GM21717 (cell line): ENCODE results near the gene RGS12.

ENCODE experiments used
- ATAC-seq: cut with Tn5 transposase; IDR thresholded peaks from one replicate; pipeline ENCODE4 v1.9.1; 2021; ENCODE audit warnings: mild to moderate bottlenecking, moderate library complexity; ENCODE audit not compliant: unreplicated experiment

The RGS12 gene

DNA sequence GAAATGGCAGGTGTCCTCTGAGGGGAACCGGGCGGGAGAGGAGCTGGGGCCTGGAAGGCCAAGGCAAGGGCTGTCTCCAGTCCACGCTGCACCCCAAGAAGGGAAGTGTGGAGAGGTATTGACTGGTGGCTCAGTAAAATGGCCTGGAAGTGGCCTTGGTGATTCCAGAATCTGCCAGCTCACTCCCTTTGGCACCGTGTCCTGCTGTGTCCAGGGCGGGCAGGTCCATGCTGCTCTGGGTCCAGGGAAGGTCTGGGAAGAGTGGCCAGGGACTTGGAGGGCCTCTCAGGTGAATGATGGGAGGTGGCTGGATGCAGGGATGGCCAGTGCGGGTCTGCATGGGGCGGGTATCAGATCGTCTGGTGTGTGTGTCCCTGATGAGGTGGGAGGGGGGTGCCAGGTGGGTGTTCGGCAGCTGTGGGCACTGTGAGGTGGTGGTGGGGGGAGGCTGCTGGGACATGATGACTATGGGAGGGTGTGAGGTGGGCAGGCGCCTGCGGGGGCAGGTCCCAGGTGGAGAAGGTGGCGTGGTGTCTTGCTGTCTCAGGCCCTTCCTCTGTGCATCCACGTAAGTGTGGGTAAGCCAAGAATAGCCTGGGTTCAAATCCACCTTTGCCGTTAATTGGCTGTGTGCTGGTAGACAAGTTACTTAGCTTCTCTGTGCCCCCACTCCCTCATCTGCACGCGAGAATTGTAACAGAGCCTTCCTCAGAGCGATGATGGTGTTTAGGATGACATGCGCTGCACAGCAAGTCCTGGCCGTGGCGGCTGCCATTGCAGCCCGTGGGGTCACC, 17.7 kb downstream of the RGS12 start:
- no peak for ATAC-seq

DNA sequence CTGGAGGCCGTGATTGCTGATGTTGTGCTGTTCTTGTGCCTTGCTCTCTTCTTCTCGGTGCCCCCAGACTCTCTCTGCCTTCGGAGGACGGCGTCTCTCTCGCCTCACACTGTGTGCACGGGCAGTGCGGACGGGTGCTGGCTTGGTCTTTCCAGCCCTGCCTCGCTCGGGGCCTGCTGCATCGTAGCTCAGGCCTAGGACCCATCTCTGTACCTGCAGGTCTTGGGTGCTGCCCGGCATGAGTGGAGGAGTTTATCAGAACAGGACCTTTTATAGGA, 18.2 kb downstream of the RGS12 start:
- no peak for ATAC-seq

DNA sequence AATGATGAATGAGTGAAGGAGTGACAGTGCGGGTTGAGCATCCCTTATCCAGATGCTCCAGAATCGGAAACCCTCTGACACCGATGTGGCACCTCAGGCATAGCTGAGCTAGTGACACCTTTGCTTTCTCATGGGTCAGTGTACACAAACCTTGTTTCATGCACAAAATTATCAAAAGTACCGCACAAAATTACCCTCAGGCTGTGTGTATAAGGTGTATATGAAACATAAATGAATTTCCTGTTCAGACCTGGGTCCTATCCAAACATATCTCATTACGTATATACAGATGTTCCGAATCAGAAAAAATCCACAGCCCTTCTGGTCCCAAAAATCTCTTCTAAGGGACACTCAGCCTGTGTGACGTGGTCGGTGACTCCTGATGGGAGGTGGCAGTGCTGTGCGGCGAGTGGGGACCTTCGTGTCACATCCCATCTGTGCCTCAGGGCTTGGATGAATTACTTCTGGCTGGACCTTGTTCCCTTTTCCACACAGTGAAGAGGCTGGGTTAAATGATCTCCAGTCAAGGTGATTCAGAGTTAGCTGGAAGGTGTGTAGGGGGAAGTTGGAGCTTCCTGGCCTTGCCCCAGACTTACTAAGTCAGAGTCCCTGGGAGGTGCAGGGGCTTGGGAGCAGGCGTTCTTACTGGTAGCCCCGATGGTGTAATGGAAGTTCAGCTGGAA, 18.8 kb downstream of the RGS12 start:
- ATAC-seq = no peak

DNA sequence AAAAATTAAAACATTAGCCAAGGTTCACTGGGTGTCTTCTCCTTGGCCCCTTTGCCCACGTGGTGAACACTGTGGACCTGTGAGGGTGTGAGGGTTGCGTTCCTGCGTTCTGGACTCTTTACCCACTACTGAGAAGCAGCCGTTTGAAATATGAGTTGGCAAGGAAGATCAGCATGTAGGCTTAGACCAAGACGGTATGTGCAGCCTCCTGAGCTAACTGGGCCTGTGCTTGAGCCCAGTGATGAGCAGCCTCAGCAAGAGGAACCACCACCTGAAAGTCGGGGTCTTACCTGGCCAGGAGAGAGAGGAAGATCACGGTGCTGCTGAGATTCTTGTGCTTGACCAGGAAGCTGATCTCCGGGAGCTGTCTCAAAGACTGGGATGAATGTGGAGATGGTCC, 19.5 kb downstream of the RGS12 start:
- no peak for ATAC-seq

DNA sequence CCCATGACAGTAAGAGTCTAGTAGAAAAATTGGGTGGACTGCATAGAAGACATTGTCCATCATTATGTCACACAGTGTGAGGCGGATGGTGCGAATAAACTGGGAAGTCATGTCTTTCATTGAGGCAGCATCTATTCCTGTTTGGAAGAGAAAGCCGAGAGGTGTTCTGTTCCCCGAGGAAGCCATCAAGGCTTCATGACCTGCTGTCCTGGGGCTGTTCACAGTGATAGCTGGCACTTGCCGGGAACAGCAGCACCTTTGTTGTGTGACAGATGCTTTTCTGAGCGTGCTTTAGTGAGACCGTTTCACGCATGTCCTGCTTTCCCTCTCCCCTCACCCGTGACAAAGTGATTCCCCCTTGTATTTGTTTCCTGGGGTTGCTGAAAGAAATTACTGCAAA, 20.3 kb downstream of the RGS12 start:
- ATAC-seq = no peak

DNA sequence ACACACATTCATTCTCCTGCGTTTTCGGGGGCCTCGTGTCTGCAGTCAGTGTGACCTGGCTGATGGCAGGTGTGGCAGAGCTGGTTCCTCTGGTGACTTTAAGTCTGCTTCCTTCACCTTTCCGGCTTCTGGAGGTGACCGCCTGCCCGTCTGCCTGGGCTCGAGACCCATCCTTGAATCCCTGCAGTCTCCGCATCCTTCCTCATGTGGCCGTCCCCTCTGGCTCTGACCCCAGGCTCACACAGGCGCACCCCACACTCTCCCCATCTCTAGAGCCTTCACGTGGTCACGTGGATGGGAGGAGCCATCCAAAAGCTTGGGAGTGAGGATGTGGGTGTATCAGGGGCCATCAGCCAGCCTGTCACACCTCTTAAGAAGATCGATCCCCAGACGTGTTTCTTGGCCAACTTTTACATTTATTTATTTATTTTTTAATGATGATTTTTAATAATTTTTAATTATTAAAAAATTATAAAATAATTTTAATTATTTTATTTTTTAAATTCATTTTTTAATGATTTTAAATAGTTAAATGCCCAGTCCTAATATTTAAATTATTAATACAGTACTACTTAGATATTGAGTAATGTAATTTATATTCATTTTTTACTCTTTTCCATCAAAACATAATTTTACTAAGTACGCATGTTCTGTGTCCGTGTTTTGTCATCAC, 20.9 kb downstream of the RGS12 start:
- ATAC-seq = no peak

DNA sequence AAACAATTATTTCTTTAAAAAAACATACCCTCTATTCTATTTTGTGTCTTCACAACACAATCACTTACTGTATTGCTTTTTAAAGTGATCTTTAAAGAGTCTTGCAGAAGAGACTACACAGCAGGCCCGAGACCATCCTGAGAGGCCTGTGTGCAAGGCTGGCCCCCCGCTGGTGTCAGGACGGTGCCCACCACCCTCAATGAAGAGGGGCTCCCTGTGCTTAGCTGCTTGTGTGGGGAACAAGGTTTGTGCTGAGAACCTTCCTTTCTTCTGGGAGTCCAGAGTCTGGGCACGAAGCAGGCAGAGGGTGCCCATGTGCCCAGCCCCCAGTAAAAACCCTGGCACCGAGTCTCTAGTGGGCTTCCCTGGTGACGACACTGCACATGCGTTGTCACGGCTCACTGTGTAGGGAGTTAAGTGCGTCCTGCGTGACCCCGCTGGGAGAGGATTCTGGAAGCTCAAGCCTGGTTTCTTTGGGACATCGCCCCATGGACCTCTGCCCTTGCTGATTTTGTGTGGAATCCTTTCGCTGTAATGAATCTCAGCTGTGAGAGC, 22.0 kb downstream of the RGS12 start:
- no peak for ATAC-seq

DNA sequence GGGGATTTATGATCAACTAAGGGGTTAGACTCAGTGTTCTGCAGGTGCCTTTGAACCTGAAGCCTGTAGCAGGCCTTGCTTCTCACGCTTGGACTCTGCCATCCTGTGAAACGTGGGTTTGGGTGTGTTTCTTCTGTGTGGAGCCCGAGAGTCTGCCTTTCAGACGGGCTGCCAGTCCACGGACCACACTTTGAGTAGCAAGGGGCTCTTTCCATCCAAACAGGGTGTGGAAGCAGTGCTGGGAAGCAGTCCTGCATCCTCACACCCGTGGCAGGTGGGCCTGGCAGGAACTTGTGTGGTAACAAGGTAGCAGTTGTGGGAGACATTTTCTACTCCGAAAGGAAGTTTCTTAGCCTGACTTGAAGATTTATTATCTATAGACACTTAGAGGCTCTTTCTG, 22.7 kb downstream of the RGS12 start:
- ATAC-seq = no peak

DNA sequence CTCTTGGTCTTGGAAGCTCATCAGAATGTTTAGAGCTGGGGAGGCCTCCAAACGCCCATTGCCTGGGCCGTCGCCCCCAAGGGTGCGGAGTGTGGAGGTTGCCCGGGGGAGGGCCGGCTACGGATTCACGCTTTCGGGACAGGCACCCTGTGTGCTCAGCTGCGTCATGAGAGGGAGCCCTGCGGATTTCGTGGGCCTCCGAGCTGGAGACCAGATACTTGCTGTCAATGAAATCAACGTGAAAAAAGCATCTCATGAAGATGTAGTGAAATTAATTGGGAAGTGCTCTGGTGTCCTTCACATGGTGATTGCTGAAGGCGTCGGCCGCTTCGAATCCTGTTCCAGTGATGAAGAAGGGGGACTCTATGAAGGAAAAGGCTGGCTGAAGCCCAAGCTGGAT, 23.3 kb downstream of the RGS12 start:
- no peak for ATAC-seq

DNA sequence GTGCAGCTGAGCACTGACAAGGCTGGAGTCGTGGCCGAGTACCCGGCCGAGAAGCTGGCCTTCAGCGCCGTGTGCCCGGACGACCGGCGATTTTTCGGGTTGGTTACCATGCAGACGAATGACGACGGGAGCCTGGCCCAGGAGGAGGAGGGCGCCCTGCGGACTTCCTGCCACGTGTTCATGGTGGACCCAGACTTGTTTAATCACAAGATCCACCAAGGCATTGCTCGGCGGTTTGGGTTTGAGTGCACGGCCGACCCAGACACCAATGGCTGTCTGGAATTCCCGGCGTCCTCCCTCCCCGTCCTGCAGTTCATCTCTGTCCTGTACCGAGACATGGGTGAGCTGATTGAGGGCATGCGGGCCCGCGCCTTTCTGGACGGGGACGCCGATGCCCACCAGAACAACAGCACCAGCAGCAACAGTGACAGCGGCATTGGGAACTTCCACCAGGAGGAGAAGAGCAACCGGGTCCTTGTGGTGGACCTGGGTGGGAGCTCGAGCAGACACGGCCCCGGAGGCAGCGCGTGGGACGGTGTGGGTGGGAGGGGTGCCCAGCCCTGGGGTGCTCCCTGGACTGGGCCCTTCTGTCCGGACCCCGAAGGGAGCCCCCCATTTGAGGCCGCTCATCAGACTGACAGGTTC, 24.3 kb downstream of the RGS12 start:
- no peak for ATAC-seq

DNA sequence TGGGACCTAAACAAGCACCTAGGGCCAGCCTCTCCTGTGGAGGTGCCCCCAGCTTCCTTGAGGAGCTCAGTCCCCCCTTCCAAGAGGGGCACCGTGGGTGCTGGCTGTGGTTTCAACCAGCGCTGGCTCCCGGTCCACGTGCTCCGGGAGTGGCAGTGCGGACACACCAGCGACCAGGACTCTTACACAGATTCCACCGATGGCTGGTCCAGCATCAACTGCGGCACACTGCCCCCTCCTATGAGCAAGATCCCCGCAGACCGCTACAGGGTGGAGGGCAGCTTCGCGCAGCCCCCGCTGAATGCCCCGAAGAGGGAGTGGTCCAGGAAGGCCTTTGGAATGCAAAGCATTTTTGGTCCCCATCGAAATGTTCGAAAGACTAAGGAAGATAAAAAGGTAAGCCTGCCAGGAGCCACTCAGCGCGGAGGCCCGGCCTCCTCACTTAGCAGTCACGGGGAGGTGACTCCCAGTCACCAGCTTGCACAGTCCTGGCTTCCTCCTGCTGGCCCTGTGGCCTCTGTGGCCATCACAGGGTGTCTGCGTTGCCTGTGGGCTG, 24.9 kb downstream of the RGS12 start:
- ATAC-seq = no peak

DNA sequence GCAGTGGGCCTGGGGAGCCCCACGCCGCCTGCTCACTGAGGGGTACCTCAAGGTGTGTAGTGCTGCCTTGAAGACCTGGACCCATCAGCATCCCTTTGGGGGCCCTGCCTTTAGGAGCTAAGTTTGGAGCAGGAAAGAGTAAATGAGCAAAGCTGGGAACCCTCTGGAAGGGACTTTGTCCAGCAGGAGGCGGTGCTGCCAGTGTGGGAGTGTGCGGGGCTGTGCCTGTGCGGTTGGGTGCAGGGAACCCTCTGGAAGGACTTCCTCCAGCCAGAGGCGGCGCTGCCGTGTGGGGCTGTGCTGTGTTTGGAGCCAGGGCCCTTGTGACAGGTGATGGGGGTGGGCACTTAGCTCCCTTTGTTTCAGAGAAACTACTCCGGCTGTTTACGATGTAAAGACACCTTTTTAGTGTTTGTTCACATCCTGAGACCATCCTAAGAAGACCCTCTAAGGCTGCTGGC, 25.8 kb downstream of the RGS12 start:
- ATAC-seq = no peak

DNA sequence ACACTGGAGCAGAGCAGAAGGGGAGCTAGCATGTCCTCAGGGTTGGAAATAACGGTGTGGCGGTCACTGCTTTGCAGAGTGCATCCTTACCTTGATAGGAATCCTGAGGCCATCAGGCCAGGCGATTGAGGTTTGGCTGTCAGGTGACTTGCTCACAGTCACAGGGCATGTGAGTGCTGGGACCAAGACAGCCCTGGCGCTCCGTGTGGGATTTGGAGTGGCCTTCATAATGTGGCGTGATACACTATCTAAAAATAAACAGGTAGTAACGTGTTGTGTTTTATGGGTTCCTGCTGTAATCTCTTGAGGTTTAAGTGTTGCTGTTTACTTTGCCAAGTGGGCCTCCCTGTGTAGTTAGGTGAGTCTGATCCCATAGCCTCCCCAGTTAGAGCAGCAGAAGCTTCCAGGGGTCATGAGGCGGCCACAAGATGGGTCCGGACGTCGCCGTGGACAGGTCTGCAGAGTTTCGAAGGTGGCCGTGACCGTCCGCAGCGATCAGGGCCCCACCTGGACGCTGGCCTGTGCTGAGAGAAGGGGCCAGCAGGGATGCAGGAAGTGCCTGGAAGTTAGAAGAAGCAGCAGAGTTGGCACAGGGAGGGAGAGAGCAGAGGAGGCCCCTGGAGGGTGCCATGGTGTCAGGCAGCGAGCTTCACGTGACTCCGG, 27.7 kb downstream of the RGS12 start:
- no peak for ATAC-seq

DNA sequence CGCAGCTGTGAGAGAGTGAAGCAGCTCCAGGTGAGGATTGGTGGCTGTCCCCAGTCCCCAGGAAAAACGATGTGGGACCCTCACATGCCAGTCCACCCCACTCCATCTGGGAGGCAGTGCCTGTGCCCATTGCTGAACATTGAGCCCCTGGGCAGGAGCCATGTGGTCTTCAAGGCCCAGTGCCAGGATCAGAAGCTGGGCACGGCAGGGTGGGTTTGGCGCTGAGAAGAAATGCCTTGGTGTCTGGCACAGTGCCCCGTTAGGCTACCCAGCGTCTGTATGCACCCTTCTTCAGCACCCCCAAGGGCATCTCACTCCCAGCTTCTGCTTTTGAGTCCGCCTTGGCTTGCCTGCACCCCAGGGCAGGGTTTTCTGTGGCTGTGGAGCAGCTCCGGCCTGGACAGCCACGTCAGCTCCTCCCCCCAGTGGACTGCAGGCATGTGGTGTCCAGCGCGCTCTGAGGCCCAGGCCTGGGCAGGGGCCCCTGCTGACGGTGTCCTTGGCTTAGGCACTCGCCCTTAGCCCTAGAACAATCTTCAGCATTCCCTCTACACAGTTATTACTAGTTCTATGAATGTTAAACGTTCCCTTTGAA, 28.6 kb downstream of the RGS12 start:
- ATAC-seq = no peak

DNA sequence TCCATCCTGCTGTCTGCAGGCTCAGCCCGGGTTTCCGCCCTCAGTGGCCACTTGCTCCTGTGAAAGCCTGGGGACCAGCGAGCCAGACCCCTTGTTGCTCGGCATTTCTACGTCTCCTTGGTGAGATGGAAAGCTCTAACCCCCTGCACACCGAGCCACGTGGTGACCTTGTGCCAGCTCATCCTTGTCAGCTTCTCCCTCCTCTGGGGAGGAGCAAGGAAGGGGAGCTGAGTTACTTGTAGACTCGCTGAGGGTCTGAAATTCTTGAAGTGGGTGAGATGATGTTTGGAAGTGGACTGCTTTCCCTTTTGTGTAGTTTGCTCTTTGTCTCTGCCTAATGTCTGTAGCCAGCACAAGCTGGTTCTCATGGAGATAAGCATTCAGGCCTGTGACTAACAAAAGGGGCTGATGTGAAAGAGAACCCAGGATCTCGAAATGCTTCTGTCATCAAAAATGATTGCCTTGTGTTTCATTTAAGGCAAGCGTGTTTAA, 29.3 kb downstream of the RGS12 start:
- ATAC-seq = no peak

DNA sequence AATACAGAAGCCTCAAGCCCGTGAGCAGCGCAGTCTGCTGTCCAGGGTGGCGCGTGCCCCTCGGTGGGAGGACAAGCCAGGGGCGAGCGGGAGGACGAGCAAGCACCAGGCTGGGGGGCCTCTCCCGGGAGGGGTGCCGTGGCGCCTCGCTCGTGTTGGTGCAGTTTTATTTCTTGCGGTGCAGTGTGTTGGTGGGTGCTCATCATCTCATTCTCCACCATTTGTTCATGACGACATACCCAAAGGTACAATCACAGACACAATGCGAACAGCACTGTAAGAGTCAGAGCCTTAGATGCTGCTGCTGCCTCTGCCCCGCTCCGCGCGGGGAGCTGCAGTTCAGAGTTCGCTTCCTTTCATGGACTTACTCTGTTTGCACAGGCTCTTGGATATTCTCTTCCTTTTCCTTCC, 30.3 kb downstream of the RGS12 start:
- ATAC-seq = no peak

DNA sequence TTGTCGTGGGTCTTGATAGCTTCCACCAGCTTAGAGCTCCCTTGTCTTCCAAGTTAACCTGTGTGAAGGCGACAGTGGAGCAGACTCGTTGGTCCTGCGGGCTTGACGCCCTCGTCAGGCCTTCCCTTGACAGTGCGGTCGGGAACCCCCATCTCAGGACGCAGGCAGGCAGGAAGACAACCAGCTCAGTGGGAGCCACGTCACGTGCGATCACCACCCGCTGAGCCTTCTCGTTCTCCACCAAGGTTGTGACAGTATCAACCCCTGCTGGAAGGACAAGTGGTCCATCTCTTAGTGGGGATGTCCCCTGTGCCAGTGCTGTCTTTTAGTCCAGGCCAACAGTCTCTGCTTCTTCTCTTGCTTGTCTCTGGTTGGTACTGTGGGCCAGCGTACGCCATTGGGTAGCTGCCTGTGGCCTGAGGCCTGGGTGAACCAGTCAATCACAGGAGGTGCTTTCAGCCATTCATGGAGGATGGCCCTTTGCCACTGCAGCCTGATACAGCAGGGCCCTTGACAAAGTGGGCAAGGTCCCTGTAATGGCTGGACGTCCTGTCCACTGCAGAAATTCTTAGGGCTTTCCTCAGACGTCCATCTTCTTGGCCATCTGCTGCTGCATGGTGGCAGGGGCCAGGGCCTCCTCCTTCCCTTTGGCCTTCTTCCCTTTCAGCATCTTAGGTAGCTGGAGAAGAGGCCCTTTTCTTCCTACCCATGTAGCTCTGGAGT, 31.4 kb downstream of the RGS12 start:
- ATAC-seq = no peak

DNA sequence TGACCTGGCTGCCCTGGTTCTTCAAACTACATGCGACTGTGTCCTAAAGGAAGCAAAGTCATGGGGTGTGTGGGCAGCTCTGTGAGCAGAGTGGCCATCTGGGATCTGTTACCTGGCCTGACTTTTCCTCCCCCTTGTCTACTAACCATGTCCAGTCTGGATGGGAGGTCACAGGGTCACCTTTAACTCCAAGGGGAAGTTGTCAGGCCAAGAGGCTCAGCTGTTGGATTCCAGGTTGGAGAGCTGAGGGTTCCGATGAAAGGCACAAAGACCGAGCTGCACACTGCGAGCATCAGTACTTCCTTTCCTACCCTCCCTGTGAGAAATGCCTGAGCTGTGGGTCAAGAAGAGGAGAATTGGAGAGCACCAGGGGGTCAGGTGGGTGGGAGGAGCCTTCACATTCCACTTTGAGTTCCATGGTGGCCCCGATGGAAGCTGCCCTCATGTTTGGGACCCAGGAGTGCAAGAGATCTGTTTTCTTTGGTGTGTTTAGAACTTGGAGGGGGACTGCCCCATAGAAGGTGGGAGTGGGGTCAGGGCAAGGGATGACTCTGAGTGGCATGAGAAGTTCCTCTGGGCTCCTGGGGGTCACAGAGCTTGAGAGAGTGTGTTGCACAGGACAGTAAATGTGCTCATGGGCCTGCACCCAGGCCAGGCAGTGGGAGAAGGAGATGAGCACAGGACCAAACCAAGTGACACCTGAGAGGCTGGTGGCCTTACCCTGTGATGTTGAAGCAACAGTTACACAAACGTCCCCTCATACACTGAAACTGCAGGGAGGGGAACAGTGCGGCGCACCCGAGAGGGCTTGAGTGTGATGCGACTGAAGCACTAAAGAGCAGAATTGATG, 36.2 kb downstream of the RGS12 start:
- no peak for ATAC-seq
